HG02973 (cell line): ENCODE data around the gene TAF8.
"Not testable (repeated sequence)": the region's sequence is repeated elsewhere in the genome, so short reads cannot be mapped to it uniquely, and the experiment has no call there.

Experiments used
- ATAC-seq: cut with Tn5 transposase; IDR thresholded peaks from one replicate; pipeline ENCODE4 v1.9.1; 2021; ENCODE audit warnings: moderate library complexity; ENCODE audit not compliant: unreplicated experiment

The TAF8 gene

DNA sequence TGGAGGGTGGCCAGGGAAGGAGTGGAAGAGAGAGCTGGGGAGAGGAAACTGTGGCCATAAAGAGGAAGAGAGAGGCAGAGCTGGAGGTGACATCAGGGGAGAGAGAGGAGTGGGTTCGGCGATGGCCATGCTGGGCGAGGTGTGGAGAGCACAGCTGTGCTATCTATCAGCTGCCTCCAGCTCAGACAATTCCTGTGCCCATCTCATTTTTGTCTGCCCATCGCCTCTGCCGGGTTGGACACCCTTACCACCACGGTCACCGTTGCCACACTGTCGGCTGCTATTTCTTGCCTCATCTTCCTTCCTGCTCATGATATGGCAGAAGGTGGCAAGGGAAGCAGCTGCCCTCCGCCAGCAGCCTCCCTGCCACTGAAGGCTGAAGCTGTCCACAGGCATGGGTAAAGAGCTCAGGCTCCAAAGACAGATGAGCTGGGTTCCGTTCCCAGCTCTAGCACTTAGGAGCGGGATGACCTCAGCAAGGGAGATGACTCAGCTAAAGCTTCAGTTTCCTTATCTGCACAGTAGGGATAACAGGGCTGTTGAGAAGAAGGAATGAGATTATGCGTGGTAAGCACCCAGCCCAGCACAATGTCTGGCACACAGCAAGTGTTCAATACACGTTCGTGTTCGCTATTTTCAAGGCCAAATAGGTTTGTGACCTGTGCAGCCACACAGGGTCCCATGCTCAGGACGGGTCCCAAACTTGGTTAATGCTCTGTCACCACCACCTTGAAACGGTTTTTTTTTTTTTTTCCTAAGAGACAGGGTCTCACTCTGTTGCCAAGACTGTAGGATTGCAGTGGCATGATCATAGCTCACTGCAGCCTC is 21.9 kb upstream of the TAF8 start:
- ATAC-seq = no peak

DNA sequence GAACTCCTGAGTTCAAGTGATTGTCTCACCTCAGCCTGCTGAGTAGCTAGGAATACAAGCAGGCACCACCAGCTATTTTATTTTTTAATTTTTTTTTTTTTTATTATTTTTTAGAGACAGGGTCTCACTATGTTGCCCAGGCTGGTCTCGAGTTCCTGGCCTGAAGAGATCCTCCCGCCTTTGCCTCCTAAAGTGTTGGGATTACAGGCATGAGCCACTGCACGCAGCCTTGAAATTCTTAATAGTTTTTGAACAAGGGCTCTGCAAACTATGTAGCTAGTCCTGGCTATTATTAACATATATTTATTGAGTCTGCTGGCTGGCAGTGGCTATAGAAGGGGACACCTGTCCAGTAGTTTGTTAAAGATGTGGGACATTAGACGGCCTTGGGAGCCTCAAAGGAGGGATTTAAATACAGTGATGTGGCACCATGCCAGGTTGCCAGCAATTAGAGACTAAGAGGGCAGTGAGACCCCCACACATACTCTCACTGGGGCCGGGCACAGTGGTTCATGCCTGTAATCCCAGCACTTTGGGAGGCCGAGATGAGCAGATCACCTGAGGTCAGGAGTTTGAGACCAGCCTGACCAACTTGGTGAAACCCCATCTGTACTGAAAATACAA is 21.1 kb upstream of the TAF8 start:
- ATAC-seq = no peak

DNA sequence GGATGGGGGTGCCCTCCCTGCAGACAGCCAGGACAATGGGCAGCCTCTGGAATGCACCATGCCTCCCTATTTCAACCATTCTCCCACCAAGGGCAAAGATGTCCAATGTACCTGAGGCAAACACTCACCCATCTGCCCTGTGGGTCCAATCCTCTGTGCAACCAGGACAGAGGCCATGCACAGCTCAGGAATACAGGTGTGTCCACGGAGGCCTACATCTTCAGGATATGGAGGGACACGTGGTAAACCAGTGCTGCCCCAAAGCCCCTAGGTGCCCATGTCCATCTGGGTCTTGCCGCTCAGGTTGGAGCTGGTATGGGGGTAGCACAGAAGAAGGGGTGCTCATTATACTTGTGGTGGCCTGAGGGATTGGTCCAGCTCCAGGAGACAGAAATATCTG is 20.4 kb upstream of the TAF8 start:
- no peak for ATAC-seq

DNA sequence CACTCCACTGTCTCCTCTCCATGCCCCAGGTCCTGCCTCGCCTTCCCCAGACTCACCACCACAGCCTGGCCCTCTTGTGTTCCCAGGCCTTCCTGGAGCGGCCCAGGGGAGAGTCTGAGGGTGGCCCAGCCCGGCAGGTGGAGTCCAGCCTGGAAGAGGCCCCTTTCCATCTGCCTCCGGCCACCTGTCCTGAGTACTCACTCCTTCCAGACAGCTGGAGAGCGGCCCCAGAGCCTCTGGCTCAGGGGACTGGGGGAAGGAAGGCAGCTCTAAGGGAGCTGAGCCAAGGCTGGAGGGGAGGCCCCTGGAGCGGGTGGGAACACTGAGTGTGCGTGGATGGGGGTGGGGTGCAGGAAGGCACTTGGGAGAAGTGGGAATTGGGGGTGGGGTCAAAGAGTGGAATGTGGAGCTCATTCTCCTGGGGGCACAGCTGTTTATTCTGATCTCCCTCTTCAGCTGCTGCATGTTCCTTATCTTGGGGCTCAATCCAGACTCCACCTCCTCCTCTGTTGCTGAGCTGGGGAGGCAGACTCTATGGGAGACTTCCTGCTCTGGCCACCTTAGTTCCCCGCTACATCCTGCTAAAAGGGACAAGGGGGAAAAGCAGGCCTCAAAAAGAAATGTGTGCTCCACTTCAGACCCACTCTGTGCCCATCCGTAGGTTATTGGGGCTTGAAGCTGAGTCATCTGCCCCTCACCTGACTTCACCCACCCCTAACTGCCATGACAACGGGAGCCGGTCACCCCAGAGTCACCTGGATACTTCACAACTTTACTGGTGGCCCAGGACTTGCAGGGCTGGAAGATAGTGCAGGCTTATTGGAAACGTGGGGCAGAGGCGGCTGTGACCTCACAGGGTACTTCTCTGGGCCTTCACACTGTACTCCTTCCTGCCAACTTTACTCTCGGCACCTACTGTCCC is 19.5 kb upstream of the TAF8 start:
- no peak for ATAC-seq

GRCh38 chr6:42032366-42032765 is 18.0 kb upstream of the TAF8 start:
- no peak for ATAC-seq

- not testable (repeated sequence) for ATAC-seq
Observed at GRCh38 chr6:42037669-42038068, 12.7 kb upstream of the TAF8 start.

GRCh38 chr6:42038163-42038562 is 12.2 kb upstream of the TAF8 start:
- no peak for ATAC-seq

GRCh38 chr6:42038811-42039408 is 11.4 kb upstream of the TAF8 start:
- no peak for ATAC-seq

DNA sequence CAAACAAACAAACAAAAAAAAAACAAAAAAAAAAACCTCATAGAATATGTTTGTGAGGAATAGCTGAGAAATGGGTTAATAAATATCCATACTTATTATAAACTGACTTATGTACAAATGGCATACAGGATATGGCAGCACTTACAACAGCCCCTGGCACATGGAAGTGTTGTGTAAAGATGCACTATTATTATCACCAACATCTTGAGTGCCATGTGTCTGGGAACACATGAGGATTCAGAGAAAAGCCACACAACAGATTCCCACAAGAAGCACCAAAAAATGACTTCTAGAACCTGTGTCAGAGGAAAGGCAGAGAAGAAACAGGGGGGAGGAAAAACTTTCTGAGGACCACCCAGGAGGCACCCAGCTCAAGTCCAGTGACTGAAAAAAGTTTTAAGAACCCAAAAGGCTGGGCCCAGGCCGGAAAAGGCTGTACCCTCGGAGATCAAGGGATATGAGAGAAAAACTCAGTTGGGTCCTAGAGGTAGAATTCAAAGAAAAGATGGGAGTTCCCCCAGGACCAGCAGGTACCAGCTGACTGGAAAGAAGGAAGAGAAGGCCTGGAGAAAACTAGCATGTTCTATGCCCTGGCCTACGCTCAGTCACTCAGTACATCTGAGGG is 9.4 kb upstream of the TAF8 start:
- ATAC-seq = no peak

DNA sequence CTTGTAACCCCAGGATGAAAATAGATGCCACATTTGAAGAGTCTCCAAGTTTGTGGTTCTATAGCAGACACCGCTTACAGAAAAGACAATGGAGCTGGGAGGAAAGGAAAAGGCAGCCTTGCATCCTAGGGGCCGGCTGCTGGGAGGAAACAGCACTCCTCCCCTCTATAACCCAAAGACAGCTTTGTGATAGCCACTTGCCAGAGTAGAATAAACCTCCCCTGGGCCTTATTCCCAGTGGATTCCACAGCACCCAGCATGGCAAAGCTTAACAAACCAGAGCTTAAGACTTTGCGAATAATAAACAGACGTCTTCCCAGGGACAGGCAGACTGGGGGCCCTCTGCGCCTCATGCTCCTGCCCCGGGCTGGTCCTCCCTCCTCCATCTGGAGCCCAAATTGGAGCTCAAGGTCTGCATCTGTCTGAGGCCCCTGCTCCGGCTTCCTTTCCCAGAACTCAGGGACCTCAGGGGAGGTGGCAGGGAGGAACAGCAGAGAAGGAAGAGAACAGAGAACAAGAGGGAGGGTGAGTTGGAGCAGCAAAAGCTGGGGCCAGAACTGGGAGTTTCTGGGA is 8.8 kb upstream of the TAF8 start:
- no peak for ATAC-seq

GRCh38 chr6:42042108-42042507 is 8.2 kb upstream of the TAF8 start:
- ATAC-seq = no peak

DNA sequence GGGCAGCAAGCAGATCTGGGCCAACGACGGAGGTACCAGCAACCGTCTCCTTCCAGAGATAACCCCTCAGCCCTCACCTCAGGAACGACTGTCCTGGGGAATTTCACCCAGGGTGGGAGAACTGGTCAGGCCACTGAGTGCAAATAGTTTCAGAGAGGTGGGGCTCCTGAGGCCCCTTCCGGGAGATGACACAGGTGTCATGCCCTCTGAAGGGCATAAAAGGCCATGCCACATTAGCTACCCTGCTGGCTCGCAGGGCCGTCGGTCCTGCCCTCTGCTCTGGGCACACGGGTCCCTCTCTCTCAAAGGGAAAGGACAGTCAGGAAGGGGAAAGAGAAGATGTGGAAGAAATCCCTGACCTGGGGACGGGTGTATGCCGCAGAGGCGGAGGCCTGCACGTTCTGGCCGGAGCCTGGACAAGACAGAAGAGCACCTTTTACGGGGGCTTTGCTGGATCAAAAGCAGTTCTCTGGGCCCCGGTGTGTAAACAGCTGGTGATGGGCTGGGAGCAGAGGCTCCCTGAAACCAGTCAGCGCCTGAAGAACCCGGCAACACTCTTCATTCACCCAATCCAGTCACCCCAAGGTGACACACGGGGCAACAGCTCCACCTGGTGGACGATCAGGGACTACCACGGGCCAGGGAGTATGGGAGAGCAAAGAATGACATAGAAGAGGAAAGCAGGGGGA is 6.4 kb upstream of the TAF8 start:
- ATAC-seq = peak; percentile 36

DNA sequence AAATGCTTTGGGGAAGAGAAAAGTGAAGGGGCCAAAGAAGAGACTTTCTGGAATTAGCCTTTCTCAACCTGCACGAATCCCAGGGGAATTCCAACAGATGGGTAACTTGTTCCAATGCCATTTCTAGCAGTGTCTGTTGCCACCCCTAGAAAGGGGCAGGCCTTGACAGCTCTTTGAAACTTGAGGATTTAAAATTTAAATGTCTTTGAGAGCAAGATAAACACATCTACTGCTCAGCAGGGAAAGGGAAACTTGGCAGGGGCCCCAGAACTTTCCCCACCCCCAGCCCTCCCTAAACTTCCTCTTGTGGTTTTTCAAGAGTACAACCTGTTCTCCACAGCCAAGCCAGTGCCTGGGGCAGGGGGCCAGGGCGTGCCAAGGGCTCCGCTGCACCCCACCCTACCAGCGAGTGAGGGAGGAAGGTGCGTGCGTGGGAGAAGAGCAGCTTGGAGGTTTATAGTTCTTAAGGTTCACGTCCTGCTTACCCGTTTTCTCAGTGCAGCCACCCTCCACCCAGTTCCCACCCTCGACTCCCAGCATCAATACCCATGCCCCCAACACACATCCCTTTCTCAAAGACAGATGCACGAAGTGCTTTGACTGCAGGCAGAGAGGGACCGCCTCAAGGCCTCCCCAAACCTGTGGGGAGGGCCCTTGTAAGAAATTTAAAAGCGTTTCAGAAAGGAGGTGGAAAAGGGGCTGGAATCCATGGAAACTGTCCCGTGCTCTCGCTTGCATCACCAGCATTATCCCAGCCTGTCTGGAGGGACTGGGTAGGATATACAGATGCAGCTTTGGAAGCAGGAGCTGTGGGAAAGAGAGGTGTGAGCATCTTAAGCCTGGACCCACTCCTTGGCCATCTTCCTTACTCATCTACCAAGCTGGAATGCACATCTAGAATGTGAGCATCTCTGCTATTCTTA is 4.5 kb upstream of the TAF8 start:
- no peak for ATAC-seq

GRCh38 chr6:42046464-42047212 is 3.7 kb upstream of the TAF8 start:
- ATAC-seq = no peak

DNA sequence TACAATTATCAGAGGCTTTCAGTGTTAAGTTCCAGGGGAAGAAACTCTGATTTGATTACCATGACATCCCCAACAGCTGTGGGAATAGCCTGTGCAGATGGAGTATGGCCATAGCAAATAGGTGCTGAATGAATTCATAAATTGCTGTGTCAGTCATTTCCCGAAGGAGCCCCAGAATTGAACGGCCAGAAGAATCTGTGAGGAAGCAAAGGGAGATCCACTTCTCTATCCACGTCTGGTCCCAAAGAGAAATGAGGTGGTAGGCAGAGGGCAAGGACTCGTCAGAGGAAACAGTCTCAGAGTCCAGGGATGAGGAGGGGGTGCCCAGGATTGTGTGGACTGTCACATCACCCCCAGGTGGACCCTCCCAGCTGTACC is 3.1 kb upstream of the TAF8 start:
- ATAC-seq = no peak

- ATAC-seq = no peak
Observed at GRCh38 chr6:42047790-42048405, 2.4 kb upstream of the TAF8 start.

DNA sequence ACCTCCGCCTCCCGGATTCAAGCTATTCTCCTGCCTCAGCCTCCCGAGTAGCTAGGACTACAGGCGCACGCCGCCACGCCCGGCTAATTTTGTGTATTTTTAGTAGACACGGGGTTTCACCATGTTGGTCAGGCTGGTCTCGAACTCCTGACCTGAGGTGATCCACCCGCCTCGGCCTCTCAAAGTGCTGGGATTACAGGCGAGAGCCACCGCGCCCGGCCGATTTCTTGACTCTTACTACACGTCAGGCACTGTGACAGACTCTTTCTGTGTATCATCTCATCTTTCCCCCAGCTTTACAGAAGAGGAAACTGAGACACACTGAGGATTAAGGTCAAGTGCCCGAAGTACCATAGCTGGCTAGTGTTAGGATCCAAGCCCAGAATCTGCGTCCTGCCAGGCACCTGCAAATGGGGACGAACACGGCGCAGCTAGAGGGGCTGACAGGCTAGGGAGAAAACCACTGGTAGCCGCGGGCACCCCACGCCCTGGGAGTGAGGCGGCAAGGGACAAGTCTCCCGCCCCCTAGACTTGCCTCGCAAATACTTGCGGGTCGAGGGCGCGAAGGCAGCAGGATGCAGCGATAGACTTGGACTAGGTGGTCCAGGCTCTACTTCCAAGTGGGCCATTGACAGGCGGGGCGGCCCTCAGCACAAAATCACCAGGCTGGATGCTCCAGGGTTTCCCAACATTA is 1.1 kb upstream of the TAF8 start:
- no peak for ATAC-seq
